ENCODE results near the gene FAM72D.
"Not testable (repeated sequence)": the region's sequence is repeated elsewhere in the genome, so short reads cannot be mapped to it uniquely, and the experiment has no call there.

FAM72D gene

DNA sequence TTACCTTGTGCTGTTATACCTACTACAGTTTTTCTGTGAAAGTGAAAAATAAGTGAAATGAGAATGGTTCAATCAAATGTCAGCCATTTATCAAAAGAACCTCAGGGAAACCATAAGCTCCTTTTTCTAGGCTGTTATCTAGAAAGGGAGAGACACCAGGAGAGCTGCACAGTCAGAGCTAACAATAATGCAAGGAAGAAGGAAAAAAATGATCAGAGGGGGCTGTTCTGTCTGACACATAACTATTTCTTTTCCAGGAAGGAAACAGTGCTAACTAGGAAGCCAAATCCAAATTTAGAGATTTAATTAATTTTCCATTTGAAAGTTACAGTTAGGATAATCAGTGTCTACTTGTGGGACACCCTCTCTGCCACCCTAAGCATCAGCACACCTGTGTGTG is 31.4 kb downstream of the FAM72D start:
- H4K91ac ChIP-seq (ENCODE audit: low read length); H3K14ac ChIP-seq (ENCODE audit: low read length in 2 of 2); H2AFZ ChIP-seq (ENCODE audit: low read depth, low read length); H3K4me2 ChIP-seq (ENCODE audit: low read length, poor library complexity, severe bottlenecking); DNase-seq; H2BK12ac ChIP-seq (ENCODE audit: low read length in 2 of 2); H3K9me3 ChIP-seq (ENCODE audit: control insufficient read depth, low read length); H3K79me1 ChIP-seq (replicated peaks; ENCODE audit: low read length, poor library complexity, severe bottlenecking); H3K18ac ChIP-seq (ENCODE audit: low read depth in 1 of 2, low read length in 2 of 2); H4K8ac ChIP-seq (ENCODE audit: low read length); H3K27me3 ChIP-seq (ENCODE audit: control insufficient read depth in 1 of 2, insufficient read depth in 1 of 2, low read length in 2 of 2); H2BK15ac ChIP-seq (ENCODE audit: low read depth, poor library complexity, severe bottlenecking); H3K27ac ChIP-seq (ENCODE audit: low read length, poor library complexity, severe bottlenecking); H3K36me3 ChIP-seq (ENCODE audit: control insufficient read depth in 1 of 2, insufficient read depth in 2 of 2, low read depth in 1 of 2, low read length in 2 of 2); H3K9ac ChIP-seq (ENCODE audit: low read length); H2BK120ac ChIP-seq (ENCODE audit: low read depth, low read length); H3K4me1 ChIP-seq (ENCODE audit: control insufficient read depth, insufficient read depth, low read depth, low read length); H2BK5ac ChIP-seq (ENCODE audit: low read depth, low read length, poor library complexity, severe bottlenecking); H3K23ac ChIP-seq (ENCODE audit: low read length in 2 of 2); H3K4me3 ChIP-seq (ENCODE audit: insufficient read depth in 1 of 2, low read depth in 1 of 2, low read length in 2 of 2); H2AK5ac ChIP-seq (ENCODE audit: low read length, severe bottlenecking); H3K4ac ChIP-seq (ENCODE audit: low read depth in 1 of 2, low read length in 2 of 2): not testable (repeated sequence)

DNA sequence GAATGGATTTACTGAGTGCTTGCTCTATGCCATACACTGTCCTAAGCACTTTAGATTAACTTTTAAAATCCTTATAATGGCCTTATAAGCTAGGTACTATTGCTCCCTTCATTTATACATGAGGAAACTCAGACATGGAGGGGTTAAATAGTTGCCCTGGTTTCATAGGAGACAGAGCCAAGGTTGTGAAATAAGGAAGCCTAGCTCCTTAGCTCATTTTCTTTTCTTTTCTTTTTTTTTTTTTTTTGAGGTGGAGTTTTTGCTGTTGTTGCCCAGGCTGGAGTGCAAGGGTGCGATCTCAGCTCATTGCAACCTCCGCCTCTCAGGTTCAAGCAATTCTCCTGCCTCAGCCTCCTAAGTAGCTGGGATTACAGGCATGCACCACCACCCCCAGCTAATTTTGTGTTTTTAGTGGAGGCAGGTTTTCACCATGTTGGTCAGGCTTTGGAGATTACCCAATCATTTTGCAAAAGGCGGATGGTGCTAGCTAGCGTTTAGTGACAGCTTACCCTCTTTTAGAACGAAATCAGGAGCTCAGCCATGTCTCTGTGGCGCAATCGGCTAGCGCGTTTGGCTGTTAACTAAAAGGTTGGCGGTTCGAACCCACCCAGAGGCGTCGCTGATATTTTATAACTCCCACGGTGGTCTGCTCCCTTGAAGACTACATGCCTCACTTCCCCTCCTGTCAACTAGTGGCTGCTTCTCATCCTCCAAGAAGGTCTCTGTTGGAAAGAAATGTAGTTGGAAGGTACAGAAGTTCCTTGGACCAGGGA is 33.1 kb downstream of the FAM72D start:
- H2AK5ac ChIP-seq (ENCODE audit: low read length, severe bottlenecking); H3K4me2 ChIP-seq (ENCODE audit: low read length, poor library complexity, severe bottlenecking); H4K91ac ChIP-seq (ENCODE audit: low read length); H3K9me3 ChIP-seq (ENCODE audit: control insufficient read depth, low read length); H3K23ac ChIP-seq (ENCODE audit: low read length in 2 of 2); H3K27ac ChIP-seq (ENCODE audit: low read length, poor library complexity, severe bottlenecking); H3K27me3 ChIP-seq (ENCODE audit: control insufficient read depth in 1 of 2, insufficient read depth in 1 of 2, low read length in 2 of 2); H2BK5ac ChIP-seq (ENCODE audit: low read depth, low read length, poor library complexity, severe bottlenecking); H3K4me1 ChIP-seq (ENCODE audit: control insufficient read depth, insufficient read depth, low read depth, low read length); H2BK15ac ChIP-seq (ENCODE audit: low read depth, poor library complexity, severe bottlenecking); H3K14ac ChIP-seq (ENCODE audit: low read length in 2 of 2); H2BK120ac ChIP-seq (ENCODE audit: low read depth, low read length); DNase-seq; H2AFZ ChIP-seq (ENCODE audit: low read depth, low read length); H2BK12ac ChIP-seq (ENCODE audit: low read length in 2 of 2); H3K18ac ChIP-seq (ENCODE audit: low read depth in 1 of 2, low read length in 2 of 2); H3K4ac ChIP-seq (ENCODE audit: low read depth in 1 of 2, low read length in 2 of 2); H3K36me3 ChIP-seq (ENCODE audit: control insufficient read depth in 1 of 2, insufficient read depth in 2 of 2, low read depth in 1 of 2, low read length in 2 of 2); H3K79me1 ChIP-seq (replicated peaks; ENCODE audit: low read length, poor library complexity, severe bottlenecking); H4K8ac ChIP-seq (ENCODE audit: low read length): not testable (repeated sequence)
- 46% methylated on average over 4 of the region's 14 CpGs for WGBS
- Histone ChIP-seq H3K4me3 (ENCODE audit: insufficient read depth in 1 of 2, low read depth in 1 of 2, low read length in 2 of 2) (peak overlapping the region in 1 of 2 experiments; percentile 37), H3K9ac (ENCODE audit: low read length) (peak overlapping the region; percentile 49)

DNA sequence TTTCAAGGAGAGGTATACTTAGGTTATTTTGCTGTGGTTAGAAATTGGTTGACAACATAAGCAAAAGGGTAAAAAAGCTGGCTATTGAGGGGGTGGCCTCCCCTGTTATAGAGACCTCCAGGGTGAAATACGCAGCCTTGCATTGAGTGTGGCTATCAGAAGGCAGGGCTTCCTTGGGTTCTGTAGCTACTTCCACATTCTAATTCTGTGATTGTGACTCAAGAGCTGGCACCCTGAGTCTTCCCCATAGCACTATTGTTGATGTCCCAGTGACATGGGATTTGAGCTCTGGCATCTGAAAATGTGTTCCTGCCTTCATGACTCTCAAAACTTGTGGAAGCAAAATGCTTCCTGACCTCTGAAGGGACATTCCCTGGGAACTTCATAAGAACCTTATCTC is 38.7 kb downstream of the FAM72D start:
- not testable (repeated sequence) for H2BK12ac ChIP-seq (ENCODE audit: low read length in 2 of 2); H3K27ac ChIP-seq (ENCODE audit: low read length, poor library complexity, severe bottlenecking); H2AFZ ChIP-seq (ENCODE audit: low read depth, low read length); H3K27me3 ChIP-seq (ENCODE audit: control insufficient read depth in 1 of 2, insufficient read depth in 1 of 2, low read length in 2 of 2); H3K4ac ChIP-seq (ENCODE audit: low read depth in 1 of 2, low read length in 2 of 2); H2BK15ac ChIP-seq (ENCODE audit: low read depth, poor library complexity, severe bottlenecking); H3K79me1 ChIP-seq (replicated peaks; ENCODE audit: low read length, poor library complexity, severe bottlenecking); H3K9ac ChIP-seq (ENCODE audit: low read length); H3K4me3 ChIP-seq (ENCODE audit: insufficient read depth in 1 of 2, low read depth in 1 of 2, low read length in 2 of 2); H3K36me3 ChIP-seq (ENCODE audit: control insufficient read depth in 1 of 2, insufficient read depth in 2 of 2, low read depth in 1 of 2, low read length in 2 of 2); H3K9me3 ChIP-seq (ENCODE audit: control insufficient read depth, low read length); H3K14ac ChIP-seq (ENCODE audit: low read length in 2 of 2); H2BK5ac ChIP-seq (ENCODE audit: low read depth, low read length, poor library complexity, severe bottlenecking); H4K91ac ChIP-seq (ENCODE audit: low read length); H4K8ac ChIP-seq (ENCODE audit: low read length); H3K23ac ChIP-seq (ENCODE audit: low read length in 2 of 2); H2BK120ac ChIP-seq (ENCODE audit: low read depth, low read length); DNase-seq; H3K4me1 ChIP-seq (ENCODE audit: control insufficient read depth, insufficient read depth, low read depth, low read length); H3K4me2 ChIP-seq (ENCODE audit: low read length, poor library complexity, severe bottlenecking); H3K18ac ChIP-seq (ENCODE audit: low read depth in 1 of 2, low read length in 2 of 2); H2AK5ac ChIP-seq (ENCODE audit: low read length, severe bottlenecking)
- no CpG with 5 or more reads among the region's 1 CpG for WGBS

DNA sequence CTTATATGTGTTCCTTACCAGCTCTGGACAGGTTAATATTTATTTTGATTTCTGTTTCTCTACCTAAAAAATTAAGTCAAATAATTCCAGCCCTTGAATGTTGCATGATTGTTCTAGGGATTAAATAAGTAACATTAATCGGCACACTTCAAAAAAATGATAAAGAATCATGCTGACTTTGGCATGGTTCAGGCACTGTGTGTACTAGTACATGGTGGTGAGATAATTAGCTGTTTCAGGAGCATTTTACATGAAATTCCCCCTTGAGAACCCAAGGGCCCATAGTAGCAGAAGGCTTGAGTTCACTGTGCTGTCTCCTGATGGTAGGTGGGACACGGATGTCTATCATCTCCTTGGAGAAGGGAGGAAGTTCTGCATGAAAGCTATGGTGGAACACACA is 44.8 kb downstream of the FAM72D start:
- H3K18ac ChIP-seq (ENCODE audit: low read depth in 1 of 2, low read length in 2 of 2); H3K4me3 ChIP-seq (ENCODE audit: insufficient read depth in 1 of 2, low read depth in 1 of 2, low read length in 2 of 2); H2AFZ ChIP-seq (ENCODE audit: low read depth, low read length); H3K4me1 ChIP-seq (ENCODE audit: control insufficient read depth, insufficient read depth, low read depth, low read length); H2AK5ac ChIP-seq (ENCODE audit: low read length, severe bottlenecking); DNase-seq; H3K9ac ChIP-seq (ENCODE audit: low read length); H4K8ac ChIP-seq (ENCODE audit: low read length); H3K36me3 ChIP-seq (ENCODE audit: control insufficient read depth in 1 of 2, insufficient read depth in 2 of 2, low read depth in 1 of 2, low read length in 2 of 2); H2BK5ac ChIP-seq (ENCODE audit: low read depth, low read length, poor library complexity, severe bottlenecking); H2BK120ac ChIP-seq (ENCODE audit: low read depth, low read length); H3K14ac ChIP-seq (ENCODE audit: low read length in 2 of 2); H3K27ac ChIP-seq (ENCODE audit: low read length, poor library complexity, severe bottlenecking); H3K4ac ChIP-seq (ENCODE audit: low read depth in 1 of 2, low read length in 2 of 2); H3K27me3 ChIP-seq (ENCODE audit: control insufficient read depth in 1 of 2, insufficient read depth in 1 of 2, low read length in 2 of 2); H4K91ac ChIP-seq (ENCODE audit: low read length); H2BK12ac ChIP-seq (ENCODE audit: low read length in 2 of 2); H3K4me2 ChIP-seq (ENCODE audit: low read length, poor library complexity, severe bottlenecking); H3K9me3 ChIP-seq (ENCODE audit: control insufficient read depth, low read length); H3K79me1 ChIP-seq (replicated peaks; ENCODE audit: low read length, poor library complexity, severe bottlenecking); H3K23ac ChIP-seq (ENCODE audit: low read length in 2 of 2); H2BK15ac ChIP-seq (ENCODE audit: low read depth, poor library complexity, severe bottlenecking): not testable (repeated sequence)
- WGBS, result no CpG with 5 or more reads among the region's 2 CpGs

Data from mesenchymal stem cell (in vitro differentiated cells and primary cell).